Neural progenitor cell (in vitro differentiated cells): ENCODE results near the gene CAPRIN2. TPM values are rescaled to one million over a fixed set of nuclear protein-coding genes. Genes with fewer than 3 reads are reported as not detected.
A peak's percentile ranks its signal among the peaks of the same experiment; 100 is the strongest.

Experiments used
- DNase-seq: peaks from one replicate; pipeline ENCODE4 v3.0.0-alpha.2; 2016; ENCODE audit warnings: low spot score
- H2AFZ ChIP-seq: fragments of 200-600 bp; sonication (generic); replicated peaks from 2 replicates; pipeline ENCODE4 v1.6.1; 2016; ENCODE audit warnings: antibody characterized with exemption
- H3F3A ChIP-seq: fragments of 200-600 bp; sonication (generic); 2 replicates; pipeline ENCODE4 v1.6.1; 2016; ENCODE audit warnings: antibody characterized with exemption, low read depth
- H3K27ac ChIP-seq: fragments of 200-600 bp; sonication (generic); 2 replicates; pipeline ENCODE4 v1.5.1; 2016; ENCODE audit warnings: mild to moderate bottlenecking
- H3K27me3 ChIP-seq: fragments of 200-600 bp; sonication (generic); 2 replicates; pipeline ENCODE4 v1.6.1; 2016; ENCODE audit warnings: mild to moderate bottlenecking, moderate library complexity
- H3K36me3 ChIP-seq: fragments of 200-600 bp; sonication (generic); 2 replicates; pipeline ENCODE4 v1.5.1; 2016
- H3K4me1 ChIP-seq: fragments of 200-600 bp; sonication (generic); 2 replicates; pipeline ENCODE4 v1.6.1; 2016; ENCODE audit warnings: mixed run types
- H3K4me2 ChIP-seq: fragments of 200-600 bp; sonication (generic); 2 replicates; pipeline ENCODE4 v1.6.1; 2016
- H3K4me3 ChIP-seq: fragments of 200-600 bp; sonication (generic); 2 replicates; pipeline ENCODE4 v1.5.1; 2016
- H3K79me2 ChIP-seq: fragments of 200-600 bp; sonication (generic); 2 replicates; pipeline ENCODE4 v1.6.1; 2016; ENCODE audit warnings: low read depth
- H3K9ac ChIP-seq: fragments of 200-600 bp; sonication (generic); 2 replicates; pipeline ENCODE4 v1.6.1; 2016
- H3K9me3 ChIP-seq: fragments of 200-600 bp; sonication (generic); 2 replicates; pipeline ENCODE4 v1.5.1; 2016; ENCODE audit warnings: low read depth
- H4K20me1 ChIP-seq: fragments of 200-600 bp; sonication (generic); 2 replicates; pipeline ENCODE4 v1.6.1; 2016; ENCODE audit warnings: low read depth
- H3K27ac Mint-ChIP-seq: 3 replicates; pipeline ENCODE4 v1.8.0; 2021; ENCODE audit warnings: mixed read lengths
- H3K27me3 Mint-ChIP-seq: 2 replicates; pipeline ENCODE4 v1.8.0; 2022; ENCODE audit warnings: low read depth, mild to moderate bottlenecking, inconsistent platforms, moderate library complexity, mixed read lengths; ENCODE audit not compliant: insufficient read depth
- H3K36me3 Mint-ChIP-seq: 3 replicates; pipeline ENCODE4 v1.8.0; 2021; ENCODE audit warnings: mixed read lengths
- H3K4me1 Mint-ChIP-seq: 3 replicates; pipeline ENCODE4 v1.8.0; 2021; ENCODE audit warnings: mixed read lengths
- H3K4me3 Mint-ChIP-seq: 3 replicates; pipeline ENCODE4 v1.8.0; 2021; ENCODE audit warnings: mild to moderate bottlenecking, moderate library complexity, mixed read lengths
- H3K9me3 Mint-ChIP-seq: 3 replicates; pipeline ENCODE4 v1.8.0; 2020; ENCODE audit warnings: mixed read lengths
- CTCF ChIP-seq: fragments of 200-600 bp; sonication (generic); IDR thresholded peaks from 2 replicates; pipeline ENCODE4 v1.5.1; 2017; ENCODE audit warnings: antibody characterized with exemption, mild to moderate bottlenecking
- EZH2 ChIP-seq: fragments of 200-600 bp; sonication (generic); IDR thresholded peaks from 2 replicates; pipeline ENCODE4 v1.6.1; 2017; ENCODE audit warnings: antibody characterized with exemption, mild to moderate bottlenecking, moderate library complexity
- EZH2phosphoT487 ChIP-seq: fragments of 200-600 bp; sonication (generic); IDR thresholded peaks from 2 replicates; pipeline ENCODE4 v1.6.1; 2017; ENCODE audit warnings: antibody characterized with exemption
- total RNA-seq: library from RNA; depleted of rRNA; stranded (reverse); fragments of >200 nt; gene quantifications from 2 replicates; pipeline ENCODE4 v1.2.3, GENCODE V29; 2015; ENCODE audit warnings: low replicate concordance

CAPRIN2 gene
- total RNA-seq, 1 donor from 2014 or later: 53.2 TPM

DNA sequence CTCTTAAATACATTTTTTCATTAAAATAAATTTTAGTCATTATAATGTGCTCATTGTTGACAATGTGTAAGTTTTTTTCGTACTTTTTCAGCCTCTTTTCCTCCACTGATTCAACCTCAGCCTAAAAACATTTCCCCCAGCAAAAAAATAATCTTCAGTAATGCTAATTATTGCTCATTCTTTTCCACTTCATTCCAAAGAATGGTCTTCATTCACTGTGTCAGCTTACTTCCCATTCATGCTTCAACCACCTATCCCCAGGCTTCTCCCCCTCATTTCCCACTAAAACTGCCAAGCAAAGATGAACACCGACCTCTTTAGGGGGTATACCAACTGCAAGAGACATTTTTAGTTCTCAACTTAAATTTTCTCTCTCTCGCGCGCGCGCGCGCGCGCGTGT is 56.4 kb downstream of the CAPRIN2 start:
- Histone ChIP-seq H2AFZ (no peak overlapping the region), H3K4me3 (no peak overlapping the region), H3K9me3 (no peaks in the 10 kb centered on the region), H3K4me1 (peaks cover 11% of the 10 kb centered on the region), H3K27me3 (no peaks in the 10 kb centered on the region), H4K20me1 (peaks cover 14% of the 10 kb centered on the region), H3K9ac (no peak overlapping the region), H3K27ac (no peak overlapping the region), H3K36me3 (no peaks in the 10 kb centered on the region), H3K79me2 (peaks cover 21% of the 10 kb centered on the region), H3K4me2 (no peak overlapping the region), H3F3A (peaks cover 8% of the 10 kb centered on the region)
- Mint-ChIP-seq H3K4me3 (no peak overlapping the region), H3K27ac (no peak overlapping the region), H3K4me1 (peaks cover 19% of the 10 kb centered on the region), H3K9me3 (no peaks in the 10 kb centered on the region), H3K36me3 (no peaks in the 10 kb centered on the region), H3K27me3 (peaks cover 2% of the 10 kb centered on the region)
- TF ChIP-seq EZH2phosphoT487 (no peak), CTCF (no peak), EZH2 (no peak)
- DNase-seq: no peak

GRCh38 chr12:30696943-30697342 is 57.8 kb downstream of the CAPRIN2 start:
- peak overlapping the region; percentile 100 for H2AFZ ChIP-seq
- DNase-seq: no peak
- H4K20me1 ChIP-seq: peaks cover 17% of the 10 kb centered on the region
- peaks cover 11% of the 10 kb centered on the region for H3K4me1 ChIP-seq
- H3K79me2 ChIP-seq: peaks cover 35% of the 10 kb centered on the region
- no peaks in the 10 kb centered on the region for H3K36me3 ChIP-seq
- no peak overlapping the region for H3K27ac Mint-ChIP-seq
- H3K27me3 Mint-ChIP-seq: peaks cover 2% of the 10 kb centered on the region
- H3K9me3 ChIP-seq: no peaks in the 10 kb centered on the region
- H3K4me3 Mint-ChIP-seq: no peak overlapping the region
- no peak for TF ChIP-seq CTCF
- no peak for TF ChIP-seq EZH2phosphoT487
- no peak for TF ChIP-seq EZH2
- H3K4me3 ChIP-seq: no peak overlapping the region
- no peak overlapping the region for H3K4me2 ChIP-seq
- H3F3A ChIP-seq: peaks cover 8% of the 10 kb centered on the region
- no peaks in the 10 kb centered on the region for H3K27me3 ChIP-seq
- H3K9ac ChIP-seq: no peak overlapping the region
- H3K9me3 Mint-ChIP-seq: no peaks in the 10 kb centered on the region
- no peak overlapping the region for H3K27ac ChIP-seq
- H3K36me3 Mint-ChIP-seq: no peaks in the 10 kb centered on the region
- peaks cover 22% of the 10 kb centered on the region for H3K4me1 Mint-ChIP-seq

GRCh38 chr12:30696486-30696885 is 58.3 kb downstream of the CAPRIN2 start:
- Mint-ChIP-seq H3K27me3 (peaks cover 2% of the 10 kb centered on the region), H3K36me3 (no peaks in the 10 kb centered on the region), H3K9me3 (no peaks in the 10 kb centered on the region), H3K27ac (peak overlapping the region; percentile 95), H3K4me3 (peak overlapping the region; percentile 97), H3K4me1 (peaks cover 22% of the 10 kb centered on the region)
- Histone ChIP-seq H3K4me3 (peak overlapping the region; percentile 96), H3K9me3 (no peaks in the 10 kb centered on the region), H3K4me2 (peak overlapping the region; percentile 99), H2AFZ (peak overlapping the region; percentile 100), H4K20me1 (peaks cover 17% of the 10 kb centered on the region), H3K4me1 (peaks cover 11% of the 10 kb centered on the region), H3K36me3 (no peaks in the 10 kb centered on the region), H3K27ac (no peak overlapping the region), H3K79me2 (peaks cover 40% of the 10 kb centered on the region), H3K27me3 (no peaks in the 10 kb centered on the region), H3K9ac (no peak overlapping the region), H3F3A (peaks cover 8% of the 10 kb centered on the region)
- TF ChIP-seq EZH2 (no peak), EZH2phosphoT487 (no peak), CTCF (no peak)
- peak; percentile 17 for DNase-seq

DNA sequence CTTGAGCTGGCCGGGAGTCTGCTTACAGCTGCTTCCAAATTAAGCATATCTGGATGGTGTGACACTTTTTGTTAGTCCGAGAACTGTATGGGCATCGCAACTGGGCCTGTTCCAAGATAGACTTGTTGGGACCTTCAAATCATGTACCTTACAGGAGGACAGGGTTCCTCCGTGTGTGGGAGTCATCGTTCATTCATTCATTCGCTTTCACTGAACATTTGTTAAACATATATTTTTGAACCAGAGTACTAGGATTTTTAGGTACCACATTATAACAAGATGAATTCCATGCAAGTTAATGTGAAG is 58.7 kb downstream of the CAPRIN2 start:
- H3K36me3 ChIP-seq: no peaks in the 10 kb centered on the region
- no peaks in the 10 kb centered on the region for H3K36me3 Mint-ChIP-seq
- peaks cover 11% of the 10 kb centered on the region for H3K4me1 ChIP-seq
- peaks cover 41% of the 10 kb centered on the region for H3K79me2 ChIP-seq
- H3K27me3 ChIP-seq: no peaks in the 10 kb centered on the region
- H3K4me1 Mint-ChIP-seq: peaks cover 22% of the 10 kb centered on the region
- H3K4me2 ChIP-seq: peak overlapping the region; percentile 99
- H3K4me3 Mint-ChIP-seq: peak overlapping the region; percentile 97
- H3K9ac ChIP-seq: no peak overlapping the region
- H4K20me1 ChIP-seq: peaks cover 17% of the 10 kb centered on the region
- no peak overlapping the region for H3K27ac ChIP-seq
- DNase-seq: no peak
- peak overlapping the region; percentile 95 for H3K27ac Mint-ChIP-seq
- H3K4me3 ChIP-seq: peak overlapping the region; percentile 96
- peaks cover 8% of the 10 kb centered on the region for H3F3A ChIP-seq
- peaks cover 2% of the 10 kb centered on the region for H3K27me3 Mint-ChIP-seq
- no peak for TF ChIP-seq EZH2phosphoT487
- no peak for TF ChIP-seq EZH2
- no peak for TF ChIP-seq CTCF
- no peaks in the 10 kb centered on the region for H3K9me3 Mint-ChIP-seq
- peak overlapping the region; percentile 100 for H2AFZ ChIP-seq
- no peaks in the 10 kb centered on the region for H3K9me3 ChIP-seq
